ENCODE measurements around the gene TRAPPC3L.

- TF ChIP-seq, protein P1, sequence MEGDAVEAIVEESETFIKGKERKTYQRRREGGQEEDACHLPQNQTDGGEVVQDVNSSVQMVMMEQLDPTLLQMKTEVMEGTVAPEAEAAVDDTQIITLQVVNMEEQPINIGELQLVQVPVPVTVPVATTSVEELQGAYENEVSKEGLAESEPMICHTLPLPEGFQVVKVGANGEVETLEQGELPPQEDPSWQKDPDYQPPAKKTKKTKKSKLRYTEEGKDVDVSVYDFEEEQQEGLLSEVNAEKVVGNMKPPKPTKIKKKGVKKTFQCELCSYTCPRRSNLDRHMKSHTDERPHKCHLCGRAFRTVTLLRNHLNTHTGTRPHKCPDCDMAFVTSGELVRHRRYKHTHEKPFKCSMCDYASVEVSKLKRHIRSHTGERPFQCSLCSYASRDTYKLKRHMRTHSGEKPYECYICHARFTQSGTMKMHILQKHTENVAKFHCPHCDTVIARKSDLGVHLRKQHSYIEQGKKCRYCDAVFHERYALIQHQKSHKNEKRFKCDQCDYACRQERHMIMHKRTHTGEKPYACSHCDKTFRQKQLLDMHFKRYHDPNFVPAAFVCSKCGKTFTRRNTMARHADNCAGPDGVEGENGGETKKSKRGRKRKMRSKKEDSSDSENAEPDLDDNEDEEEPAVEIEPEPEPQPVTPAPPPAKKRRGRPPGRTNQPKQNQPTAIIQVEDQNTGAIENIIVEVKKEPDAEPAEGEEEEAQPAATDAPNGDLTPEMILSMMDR (IDR thresholded peaks at IDR 0.05; ENCODE audit: low read depth, low read length, poor library complexity, severe bottlenecking), result no peak
- TF ChIP-seq EZH2phosphoT487 (IDR thresholded peaks at IDR 0.05; ENCODE audit: borderline replicate concordance, low read length), result no peak
Observed at GRCh38 chr6:116456927-116457326, 88.6 kb downstream of the TRAPPC3L start.

Data from DOHH2 (cell line).